GM21528 (cell line): ENCODE results near the gene ZNF609.
"Not testable (repeated sequence)": the region's sequence is repeated elsewhere in the genome, so short reads cannot be mapped to it uniquely, and the experiment has no call there.

ENCODE experiments used
- ATAC-seq: cut with Tn5 transposase; IDR thresholded peaks from one replicate; pipeline ENCODE4 v1.9.1; 2021; ENCODE audit warnings: mild to moderate bottlenecking, moderate library complexity; ENCODE audit not compliant: unreplicated experiment, low FRiP score

ZNF609 gene

DNA sequence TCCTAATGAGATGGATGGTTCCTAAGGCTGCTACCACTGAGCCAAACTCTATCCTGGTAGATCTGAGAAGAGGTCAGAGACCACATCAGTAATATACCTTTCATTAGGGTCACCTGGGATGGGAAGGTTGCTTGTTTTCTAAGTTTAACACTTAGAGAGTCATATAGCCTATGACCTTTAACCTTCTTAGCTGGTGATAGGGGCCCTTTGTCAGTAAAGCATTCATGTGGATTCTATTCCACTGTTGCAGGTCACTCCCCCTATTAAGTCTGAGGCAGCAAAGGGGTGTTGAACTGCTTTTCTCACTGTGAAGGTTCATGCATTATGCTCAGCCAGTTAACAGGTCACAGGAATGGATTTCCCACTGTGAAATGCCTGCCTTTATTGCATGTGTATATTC, 6.1 kb upstream of the ZNF609 start:
- ATAC-seq: no peak

DNA sequence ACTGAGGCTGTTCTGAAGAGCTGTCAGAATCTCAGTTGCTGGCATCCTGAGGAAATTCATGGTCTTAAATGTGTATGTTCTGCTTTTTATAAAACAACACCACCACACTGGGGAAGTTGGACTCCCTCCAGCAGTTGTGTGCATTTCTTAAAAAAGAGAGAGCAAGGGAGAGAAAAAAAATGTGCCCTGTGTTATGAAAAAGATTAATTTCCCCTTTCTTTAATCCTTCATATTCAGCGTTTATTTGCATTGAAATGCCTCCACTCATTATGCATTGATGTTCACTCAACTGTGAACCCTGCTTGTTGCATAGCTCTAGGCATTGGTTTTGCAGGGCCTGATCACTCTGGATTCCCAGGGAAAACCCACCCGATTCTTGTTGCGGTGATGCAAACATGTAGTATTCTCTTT, 4.4 kb upstream of the ZNF609 start:
- ATAC-seq: no peak

DNA sequence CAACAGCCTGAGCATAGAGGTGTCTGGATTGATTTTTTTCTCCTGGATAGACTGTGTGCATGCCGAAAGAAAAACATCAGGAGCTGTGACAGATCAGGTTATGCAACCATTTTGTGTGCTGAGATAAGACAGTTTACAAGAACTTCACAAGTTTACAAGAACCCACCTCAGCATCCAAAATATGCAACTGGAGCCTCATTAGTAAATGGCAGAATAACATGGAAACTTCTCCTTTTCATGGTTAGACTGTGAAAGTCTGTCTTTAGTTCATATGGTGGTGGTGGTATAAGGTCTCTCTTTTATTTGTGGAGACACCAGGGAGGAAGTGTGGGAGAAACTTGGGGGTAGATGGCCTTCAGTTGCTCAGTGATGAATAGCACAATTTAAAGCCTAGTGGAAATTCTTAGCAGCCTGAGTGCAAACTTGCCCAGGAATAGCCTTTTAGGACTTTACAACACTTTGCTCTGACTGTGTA, 3.7 kb upstream of the ZNF609 start:
- ATAC-seq: no peak

DNA sequence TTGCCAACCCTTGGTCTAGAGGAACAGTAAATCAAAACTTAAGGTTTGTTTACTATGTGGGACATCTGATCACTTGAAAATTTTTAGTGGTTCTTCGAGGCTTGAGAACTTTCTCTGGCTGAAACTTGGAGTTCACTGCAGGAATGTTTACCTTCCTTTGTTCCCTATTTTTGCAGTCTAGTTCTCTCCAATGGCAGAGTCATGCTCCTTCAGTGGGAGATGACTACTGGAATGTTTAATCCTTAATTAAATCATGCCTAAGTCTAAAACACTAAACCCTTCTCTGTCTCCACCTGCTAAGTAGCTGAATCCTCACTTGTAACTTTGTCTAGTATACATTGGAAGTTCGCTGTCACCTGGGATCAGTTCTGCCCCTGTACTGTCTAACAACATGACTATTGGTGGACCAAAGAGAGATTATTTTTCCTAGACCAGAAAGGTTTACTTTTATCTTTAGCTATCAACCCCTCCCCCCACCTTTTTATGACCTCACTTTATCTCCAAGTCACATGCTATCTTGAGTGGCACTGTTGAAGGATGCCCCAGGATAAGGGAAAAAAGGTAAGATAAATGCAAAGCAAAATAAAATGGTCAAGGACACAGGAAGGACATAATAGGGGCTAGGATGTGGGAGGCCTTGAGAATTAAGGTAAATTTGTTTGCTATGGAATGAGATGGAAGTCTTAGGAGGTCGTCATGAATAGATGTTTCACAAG, 1.2 kb upstream of the ZNF609 start:
- ATAC-seq: no peak

DNA sequence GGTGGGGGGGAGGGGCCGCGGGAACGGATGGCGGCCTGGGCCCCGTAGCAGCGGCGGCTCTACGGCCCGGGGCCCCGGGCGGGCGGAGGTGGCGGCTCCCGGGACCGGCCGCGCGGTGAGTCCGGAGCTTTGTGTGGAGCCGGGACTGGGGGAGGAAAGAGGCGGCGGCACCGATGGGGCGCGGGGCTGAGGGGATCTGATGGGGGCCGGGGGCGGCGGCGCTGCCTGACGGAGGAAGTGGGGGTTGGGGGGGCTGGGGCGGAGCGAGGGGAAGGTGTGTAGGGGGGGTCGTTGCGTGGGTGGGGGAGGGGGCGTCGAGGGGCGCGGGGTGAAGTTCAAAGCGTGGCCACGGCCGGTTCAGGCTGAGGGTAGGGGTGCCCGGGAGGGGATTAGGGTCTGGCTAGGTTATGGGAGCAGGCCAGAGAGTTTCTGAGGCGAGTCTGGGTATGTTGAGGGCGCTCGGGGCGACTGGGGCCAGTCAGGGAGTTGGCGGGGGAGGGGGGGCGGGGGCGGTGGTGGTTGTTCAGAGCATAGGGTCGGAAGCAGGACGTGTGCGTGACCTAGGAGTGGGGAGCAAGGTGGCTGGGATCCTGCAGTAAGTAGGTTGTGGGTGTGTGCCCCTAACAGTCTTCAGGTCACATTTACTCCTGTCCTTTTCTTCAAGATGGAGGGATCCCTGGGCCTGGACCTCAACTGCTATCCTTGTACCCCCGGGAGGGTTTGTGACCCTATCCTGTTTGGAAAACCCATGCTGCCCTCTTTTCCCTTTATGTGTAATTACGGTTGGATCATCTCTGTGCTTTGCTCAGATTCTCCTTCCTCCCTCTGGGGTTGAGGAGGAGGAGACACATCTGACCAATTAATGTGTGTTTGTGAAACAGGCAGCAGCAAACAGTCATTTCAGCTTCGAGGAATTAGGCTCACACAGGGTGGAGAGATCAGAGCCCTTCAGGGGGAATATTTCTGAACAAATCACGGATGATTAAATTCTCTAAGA, 644 bp downstream of the ZNF609 start:
- peak; percentile 1 for ATAC-seq

DNA sequence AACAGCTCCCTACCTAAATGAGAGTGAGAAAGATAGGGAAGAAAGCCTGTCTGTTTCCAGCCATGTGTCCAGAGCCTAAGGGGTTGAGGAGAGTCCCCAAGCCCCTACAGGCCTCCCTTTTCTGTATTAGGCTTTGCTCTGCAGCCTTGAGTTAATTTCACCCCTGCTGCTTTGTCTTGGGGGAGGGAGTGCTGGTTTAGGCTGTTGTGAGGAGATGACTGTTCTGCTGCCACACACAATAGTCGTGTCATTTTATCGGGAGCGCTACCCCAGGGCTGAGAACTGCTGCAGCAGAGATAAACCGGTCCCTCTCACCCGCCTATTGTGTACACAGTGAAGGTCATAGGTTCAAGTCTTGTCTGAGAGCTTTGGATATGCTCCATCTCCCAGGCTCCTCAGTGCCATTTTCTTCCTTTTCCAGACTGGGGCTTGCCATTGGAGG, 1.4 kb downstream of the ZNF609 start:
- no peak for ATAC-seq

DNA sequence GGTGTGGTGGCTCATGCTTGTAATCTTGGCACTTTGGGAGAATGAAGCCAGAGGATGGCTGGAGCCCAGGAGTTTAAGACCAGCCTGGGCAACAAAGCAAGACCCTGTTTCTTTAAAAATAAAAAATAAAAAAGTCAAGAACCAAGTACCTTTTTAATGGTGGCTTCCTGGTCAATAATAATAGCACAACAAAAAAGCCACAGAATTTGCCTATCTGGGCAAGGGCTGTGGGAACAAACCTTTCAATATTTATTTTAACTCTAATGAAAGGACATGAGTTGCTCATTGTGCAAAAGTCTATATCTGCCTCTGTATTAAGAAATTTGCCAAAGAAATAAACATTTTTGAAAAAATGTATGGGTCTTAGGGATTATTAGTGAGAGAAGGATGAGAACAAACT, 2.1 kb downstream of the ZNF609 start:
- no peak for ATAC-seq

DNA sequence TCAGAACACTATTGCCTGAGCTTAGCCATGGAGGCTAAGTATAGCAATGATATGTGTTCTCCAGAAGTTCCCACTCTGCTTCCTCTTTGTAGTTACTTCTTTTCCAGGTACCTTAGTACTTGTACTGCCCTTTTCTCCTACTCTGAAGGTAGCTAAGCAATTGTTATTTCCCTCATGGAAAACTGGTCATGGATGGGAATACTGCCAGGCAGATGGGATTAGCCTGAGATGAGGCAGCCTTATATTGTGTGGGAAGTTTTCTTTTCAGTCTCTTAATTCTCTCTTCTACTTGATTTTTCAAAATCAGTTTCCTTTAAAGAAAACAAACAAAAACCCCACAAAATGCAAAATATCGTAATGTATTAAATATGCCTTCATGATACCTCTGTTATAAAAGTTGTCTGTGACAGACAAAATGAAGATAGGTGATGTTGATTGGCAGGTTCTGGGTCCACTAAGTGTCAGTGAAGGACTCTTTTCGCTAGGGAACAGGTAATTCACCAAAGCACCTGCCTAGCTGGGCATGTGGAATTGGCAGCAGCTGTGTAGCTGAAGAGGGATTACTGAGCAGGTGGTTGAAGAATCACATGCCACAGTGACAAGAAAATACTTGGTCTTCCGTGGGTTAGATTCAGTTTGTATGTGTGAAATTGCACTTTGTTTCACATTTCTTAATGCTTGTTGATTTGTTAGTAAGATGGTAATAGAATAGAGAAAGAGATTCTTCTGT, 4.1 kb downstream of the ZNF609 start:
- no peak for ATAC-seq

DNA sequence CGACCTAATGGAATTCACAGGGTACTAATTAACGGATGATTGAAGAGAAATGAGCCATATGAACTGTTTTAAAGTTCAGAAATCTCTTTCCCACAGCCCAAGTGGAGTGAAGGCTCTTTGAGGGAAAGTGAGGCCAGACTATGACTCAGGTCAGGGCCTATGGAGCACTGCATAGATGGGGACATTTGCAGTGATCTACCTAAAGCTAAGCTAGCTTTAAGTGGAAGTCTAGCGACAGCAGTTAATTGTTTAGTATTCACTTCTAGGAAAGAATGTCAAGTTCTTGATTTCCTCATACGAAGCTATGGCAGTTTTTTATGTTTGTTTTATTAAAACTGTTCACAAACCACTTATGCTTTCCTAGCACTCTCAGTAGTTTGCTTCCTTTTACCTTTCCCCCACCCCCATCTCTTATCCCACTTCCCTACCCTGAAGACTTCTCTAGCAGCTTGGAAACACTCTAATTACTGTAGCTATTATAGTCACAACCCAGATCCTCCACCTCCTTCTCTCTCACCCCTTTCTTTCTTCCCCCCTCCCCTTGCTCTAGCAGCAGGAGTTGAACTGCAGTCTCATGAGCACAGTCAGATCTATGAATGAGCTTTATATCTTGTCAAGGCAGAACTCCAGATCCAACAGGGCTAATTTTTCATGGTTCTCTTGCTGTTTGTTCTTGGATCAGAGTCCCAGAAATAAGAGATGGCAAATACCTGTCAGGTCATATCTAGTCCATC, 6.2 kb downstream of the ZNF609 start:
- no peak for ATAC-seq

DNA sequence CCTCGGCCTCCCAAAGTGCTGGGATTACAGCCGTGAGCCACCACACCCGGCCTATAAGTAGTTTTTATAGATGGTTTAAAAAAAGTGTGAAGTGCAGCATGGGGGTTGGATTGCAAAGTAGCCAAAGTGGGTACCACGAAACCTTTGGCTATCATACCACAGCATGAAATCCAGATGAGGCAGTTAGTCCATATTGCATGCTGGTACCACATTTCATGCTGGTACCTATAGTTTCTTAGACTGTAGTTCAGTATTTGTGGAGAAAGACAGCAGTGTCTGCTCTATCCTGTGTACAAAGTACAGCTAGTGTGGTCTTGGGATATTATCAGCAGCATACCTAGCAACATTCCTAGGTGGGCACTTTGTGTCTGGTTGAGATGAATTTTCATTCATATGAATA, 11.8 kb downstream of the ZNF609 start:
- ATAC-seq: no peak

DNA sequence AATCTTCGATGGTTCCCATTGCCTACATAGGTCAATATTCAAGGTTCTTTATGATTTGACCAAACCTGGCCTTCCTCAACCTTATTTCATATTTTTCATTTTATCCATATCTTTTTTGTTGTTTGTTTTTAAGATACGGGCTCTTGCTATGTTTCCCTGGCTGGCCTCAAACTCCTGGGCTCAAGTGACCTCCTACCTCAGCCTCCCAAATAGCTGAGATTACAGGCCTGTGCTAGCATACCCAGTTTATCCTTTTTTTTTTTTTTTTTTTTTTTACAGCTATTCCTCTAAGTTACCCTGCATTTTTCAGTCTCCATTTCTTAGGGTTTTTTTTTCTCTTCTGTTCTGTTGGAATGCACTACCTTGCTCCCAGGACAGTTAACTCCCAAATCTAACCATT, 14.5 kb downstream of the ZNF609 start:
- ATAC-seq: no peak

DNA sequence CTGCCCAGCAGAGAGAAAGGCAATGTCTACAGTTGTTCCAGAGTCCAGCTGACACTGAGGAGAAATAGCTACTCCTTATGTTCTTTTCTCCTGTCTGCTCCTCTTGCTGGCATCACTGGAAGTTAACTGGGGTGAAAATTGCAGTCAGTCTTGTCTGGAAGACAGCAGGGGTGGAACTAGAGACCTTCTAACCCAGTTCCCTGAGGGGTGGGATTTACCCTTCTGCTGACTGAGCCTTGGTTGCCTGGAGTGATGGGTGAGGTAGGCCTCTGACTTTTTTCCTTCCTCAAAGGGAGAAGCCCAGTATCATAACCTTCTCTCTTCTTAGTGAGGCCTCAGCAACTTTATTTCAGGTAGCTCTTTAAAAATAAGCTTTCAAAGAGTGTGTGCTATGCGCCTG, 16.2 kb downstream of the ZNF609 start:
- no peak for ATAC-seq

DNA sequence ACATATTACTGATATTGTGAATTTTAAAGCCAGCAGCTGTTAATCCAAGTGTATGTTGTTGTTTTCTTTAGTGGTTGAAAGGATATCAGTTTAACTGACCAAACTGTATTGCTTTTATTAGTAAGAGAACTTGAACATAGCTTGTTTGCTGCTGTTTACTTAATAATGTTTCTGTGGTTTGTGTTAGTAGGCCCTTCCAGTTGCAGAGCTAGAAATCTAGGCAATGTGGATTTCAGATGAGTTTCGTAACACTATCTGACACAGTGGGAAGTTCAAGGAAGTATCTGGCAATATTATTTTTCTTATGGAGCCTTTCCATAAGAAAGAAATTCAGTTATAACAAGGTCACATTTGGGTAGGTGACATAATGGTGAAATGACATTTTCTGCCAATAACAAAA, 18.5 kb downstream of the ZNF609 start:
- ATAC-seq: no peak

DNA sequence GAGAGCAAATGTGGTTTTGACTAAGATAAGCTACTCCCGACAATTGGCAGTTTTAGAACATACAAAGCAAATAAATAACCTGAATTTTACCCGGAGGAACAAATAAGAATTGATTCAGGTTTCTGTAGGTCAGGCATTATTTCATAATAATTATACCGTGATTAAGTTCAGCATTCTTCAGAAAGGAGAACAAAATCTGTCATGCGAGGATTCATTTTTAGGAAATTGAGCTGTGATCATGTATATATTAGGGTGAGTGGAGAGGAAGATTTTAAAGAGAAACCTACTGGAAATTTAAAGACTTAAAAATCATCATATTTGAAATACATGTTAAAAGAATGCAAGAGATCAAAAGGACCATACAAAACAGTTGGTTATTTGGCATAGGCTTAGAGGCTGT, 20.5 kb downstream of the ZNF609 start:
- ATAC-seq: no peak

DNA sequence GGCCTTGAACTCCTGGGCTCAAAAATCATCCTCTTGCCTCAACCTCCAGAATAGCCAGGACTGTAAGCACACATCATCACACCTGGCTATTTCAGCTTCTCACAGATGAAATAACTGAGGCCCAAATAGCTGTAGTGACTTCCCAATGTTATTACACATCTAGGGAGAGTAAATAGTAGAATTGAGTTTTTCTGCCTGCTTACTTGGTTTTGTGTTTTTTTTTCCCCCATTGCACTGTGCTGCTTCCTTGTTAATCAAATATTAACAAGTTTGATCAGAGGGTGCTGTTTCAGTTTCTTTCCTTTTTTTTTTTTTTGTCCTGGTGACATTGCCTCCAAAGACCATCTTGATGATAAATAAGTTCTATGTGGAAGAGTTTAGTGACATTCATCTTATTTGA, 23.4 kb downstream of the ZNF609 start:
- no peak for ATAC-seq

DNA sequence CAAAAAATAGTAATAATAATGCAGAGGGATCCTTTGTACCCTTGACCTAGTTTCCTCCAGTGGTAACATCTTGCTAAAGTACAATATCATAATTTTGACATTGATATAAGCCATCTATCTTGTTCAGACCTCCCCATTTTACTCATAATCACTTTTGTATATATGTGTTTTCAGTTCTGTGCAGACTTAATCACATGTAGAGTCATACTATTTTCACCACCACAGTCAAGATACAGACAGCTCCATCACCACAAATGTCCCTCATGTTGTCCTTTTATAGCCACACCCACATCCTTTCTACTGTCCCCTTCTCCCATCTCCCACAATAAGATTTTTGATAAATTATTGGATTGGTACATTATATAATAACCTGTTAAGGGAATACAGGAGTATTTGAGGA, 25.4 kb downstream of the ZNF609 start:
- ATAC-seq: no peak

DNA sequence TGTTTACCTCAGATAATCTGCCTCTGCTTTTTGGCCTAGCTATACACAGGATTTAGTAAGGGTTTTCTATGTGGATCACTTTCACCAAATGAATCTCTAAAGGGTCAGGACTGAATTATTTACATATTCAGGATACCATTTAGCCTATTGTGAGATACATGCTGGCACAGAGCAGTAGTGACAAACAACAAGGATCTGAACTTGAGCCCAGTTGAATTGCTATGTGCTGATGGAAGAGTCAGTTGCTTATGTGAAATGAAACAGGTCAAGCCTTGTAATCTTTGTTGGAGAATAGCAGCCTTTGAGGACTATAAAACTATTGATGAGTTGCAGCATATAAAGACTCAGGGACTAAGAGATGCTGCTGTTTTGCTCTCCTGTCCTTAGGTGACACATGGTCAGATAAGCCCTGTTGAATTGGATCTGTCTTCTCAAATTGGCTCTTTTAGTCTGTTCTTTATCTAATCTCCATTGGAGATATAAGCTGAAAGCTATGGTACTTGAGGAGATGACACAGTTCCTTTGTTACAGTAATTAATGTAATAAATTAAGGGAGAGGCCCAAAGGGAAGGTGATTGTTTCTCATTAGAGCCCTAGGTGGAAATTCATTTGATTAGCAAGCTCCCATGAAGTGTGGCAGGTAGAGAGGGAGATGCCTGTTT, 30.4 kb downstream of the ZNF609 start:
- no peak for ATAC-seq

DNA sequence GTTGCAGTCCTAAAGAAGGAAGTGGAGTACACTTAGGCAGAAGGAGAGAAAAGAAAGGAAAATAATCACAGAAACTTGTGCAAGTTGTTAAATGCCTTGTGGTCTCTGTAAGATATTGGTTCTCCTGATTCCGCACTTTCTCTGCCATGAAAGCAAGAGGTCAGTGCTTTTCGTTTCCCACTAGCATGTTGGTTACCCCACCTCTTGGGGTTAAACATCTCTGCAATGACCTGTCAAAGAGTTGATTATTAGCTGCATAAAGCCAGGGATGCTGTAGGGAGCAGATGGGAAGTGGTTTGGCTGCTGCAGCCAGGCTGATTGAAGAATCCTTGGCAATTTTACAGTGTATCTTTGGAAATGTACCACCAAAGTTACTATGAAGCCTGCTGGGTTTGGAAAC, 33.3 kb downstream of the ZNF609 start:
- ATAC-seq: no peak

DNA sequence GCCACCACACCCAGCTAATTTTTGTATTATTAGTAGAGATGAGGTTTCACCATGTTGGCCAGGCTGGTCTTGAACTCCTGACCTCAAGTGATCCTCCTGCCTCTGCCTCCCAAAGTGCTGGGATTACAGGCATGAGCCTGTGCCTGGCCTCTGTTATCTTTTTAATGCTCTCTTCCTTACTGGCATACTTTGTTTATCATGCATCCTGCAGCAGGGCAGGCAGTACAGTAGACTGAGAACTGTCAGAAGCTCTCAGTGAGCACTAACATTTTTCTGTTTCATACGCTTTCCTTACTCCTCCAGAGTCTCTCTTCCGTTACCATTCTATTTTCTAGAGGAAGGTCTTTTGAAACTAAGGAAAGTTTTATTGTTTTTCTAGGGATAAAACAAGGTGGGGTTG, 35.6 kb downstream of the ZNF609 start:
- ATAC-seq: not testable (repeated sequence)
